Motor neuron (in vitro differentiated cells): Measurements from ENCODE around the gene CASS4. TPM values are rescaled to one million over a fixed set of nuclear protein-coding genes. Genes with fewer than 3 reads are reported as not detected.

Experiments used
- ATAC-seq, 8 experiments: fragments of 200-7000 bp; cut with Tn5 transposase; replicated peaks in 6 of 8; 2 replicates each; pipeline ENCODE4 v1.8.0; 2021; ENCODE audit warnings: mild to moderate bottlenecking in 8 of 8, moderate library complexity in 8 of 8
- H3K27ac ChIP-seq, 2 donors: fragments of 250-450 bp; sonication (Bioruptor Pico); 2 replicates each; pipeline ENCODE4 v1.9.0; 2021; ENCODE audit warnings: antibody characterized with exemption in 2 of 2, mild to moderate bottlenecking in 2 of 2, moderate library complexity in 1 of 2
- H3K4me1 ChIP-seq, 2 donors: fragments of 250-450 bp; sonication (Bioruptor Pico); replicated peaks in 1 of 2; 2 replicates each; pipeline ENCODE4 v1.6.1; 2021; ENCODE audit warnings: antibody characterized with exemption in 2 of 2, mild to moderate bottlenecking in 2 of 2, moderate library complexity in 1 of 2
- H3K4me3 ChIP-seq, 5 donors: fragments of 250-450 bp; sonication (Bioruptor Pico); 2 replicates each; pipeline ENCODE4 v1.9.0; 2021; ENCODE audit warnings: antibody characterized with exemption in 5 of 5, mild to moderate bottlenecking in 5 of 5, moderate library complexity in 4 of 5
- WGBS, 10 experiments: fragments of 450-650 bp; shearing (Covaris generic); methylation state at CpG; one replicate each; pipeline ENCODE4 v1.0.0; 2022; 5-methylcytosine and 5-hydroxymethylcytosine counted together
- in situ Hi-C, 9 experiments: fragments of 400-800 bp; cut with MboI; loops; one replicate each; pipeline ENCODE4 v1.15.0; 2021; ENCODE audit warnings: low sequenced_read_pairs in 9 of 9, low pct_unique_long_range_greater_than_20kb in 2 of 9; ENCODE audit not compliant: unreplicated experiment in 9 of 9
- total RNA-seq, 8 experiments: library from RNA; unstranded; fragments of 300-600 nt; gene quantifications; 2 replicates each; pipeline versions ENCODE4 v1.2.3 to v1.2.4, GENCODE V29; 2022

The CASS4 gene
- total RNA-seq, 8 experiments from 2014 or later, result 0.09 to 2.6 (median 0.17) TPM; not detected in 1

- H3K27ac ChIP-seq, result no peak overlapping the region
- WGBS, 10 experiments, result 26 to 100% (median 77%) methylated on average over 1 to 27 of the region's 27 CpGs
- no peaks in the 10 kb centered on the region for H3K4me1 ChIP-seq
- peak in 3 of 8 experiments; percentile 64 to 92 (median 86) for ATAC-seq
- H3K4me3 ChIP-seq, result no peak overlapping the region
- in situ Hi-C loops, result no loop called here
Observed at GRCh38 chr20:56443654-56444540, 31.8 kb downstream of the CASS4 start.

GRCh38 chr20:56445130-56445529 is 33.1 kb downstream of the CASS4 start:
- no peaks in the 10 kb centered on the region for H3K4me1 ChIP-seq

GRCh38 chr20:56445540-56445939 is 33.5 kb downstream of the CASS4 start:
- 67 to 100% (median 86%) methylated on average over 1 to 13 of the region's 16 CpGs; no CpG with 5 or more reads in 4 of the 10 experiments for WGBS, 10 experiments
- in situ Hi-C loops, result no loop called here
- no peak for ATAC-seq
- H3K27ac ChIP-seq, result no peak overlapping the region
- H3K4me3 ChIP-seq, result no peak overlapping the region
- H3K4me1 ChIP-seq, result no peaks in the 10 kb centered on the region

More at GRCh38 chr20:56445130-56445529, 33.1 kb downstream of the CASS4 start:
- Histone ChIP-seq H3K4me3 (no peak overlapping the region), H3K27ac (no peak overlapping the region)
- WGBS, 10 experiments, result 74 to 100% (median 80%) methylated on average over 1 to 2 of the region's 3 CpGs; no CpG with 5 or more reads in 5 of the 10 experiments
- in situ Hi-C loops, result no loop called here
- ATAC-seq, result no peak

- Histone ChIP-seq H3K4me1 (no peaks in the 10 kb centered on the region), H3K27ac (no peak overlapping the region), H3K4me3 (no peak overlapping the region)
- in situ Hi-C loops, result no loop called here
- ATAC-seq, result no peak
Observed at GRCh38 chr20:56447227-56447626, 35.2 kb downstream of the CASS4 start.

- whole genome bisulfite sequencing, 10 experiments, result 39 to 89% (median 81%) methylated on average over 3 to 5 of the region's 5 CpGs; no CpG with 5 or more reads in 1 of the 10 experiments
- in situ Hi-C loops, result no loop called here
Observed at GRCh38 chr20:56449459-56449858, 37.4 kb downstream of the CASS4 start.

GRCh38 chr20:56451056-56451765 is 39.2 kb downstream of the CASS4 start:
- in situ Hi-C loops, result no loop called here

More at GRCh38 chr20:56449459-56449858, 37.4 kb downstream of the CASS4 start:
- no peak overlapping the region for H3K4me3 ChIP-seq
- no peaks in the 10 kb centered on the region for H3K4me1 ChIP-seq
- no peak overlapping the region for H3K27ac ChIP-seq
- ATAC-seq, result no peak

GRCh38 chr20:56453352-56453751 is 41.3 kb downstream of the CASS4 start:
- in situ Hi-C loops, result no loop called here
- no peak overlapping the region for H3K27ac ChIP-seq
- no peaks in the 10 kb centered on the region for H3K4me1 ChIP-seq
- no peak for ATAC-seq
- no peak overlapping the region for H3K4me3 ChIP-seq
- WGBS, 10 experiments, result 40 to 100% (median 65%) methylated on average over 1 to 5 of the region's 5 CpGs; no CpG with 5 or more reads in 1 of the 10 experiments

More at GRCh38 chr20:56451056-56451765, 39.2 kb downstream of the CASS4 start:
- H3K4me1 ChIP-seq, result no peaks in the 10 kb centered on the region
- no peak for ATAC-seq
- 48 to 86% (median 68%) methylated on average over 2 to 11 of the region's 13 CpGs; no CpG with 5 or more reads in 1 of the 10 experiments for WGBS, 10 experiments
- H3K27ac ChIP-seq, result no peak overlapping the region
- H3K4me3 ChIP-seq, result no peak overlapping the region

GRCh38 chr20:56454754-56455153 is 42.7 kb downstream of the CASS4 start:
- in situ Hi-C loops, result no loop called here
- no peak for ATAC-seq
- Histone ChIP-seq H3K4me1 (no peaks in the 10 kb centered on the region), H3K27ac (no peak overlapping the region), H3K4me3 (no peak overlapping the region)
- 50 to 87% (median 73%) methylated on average over 1 to 7 of the region's 7 CpGs for WGBS, 10 experiments

- H3K27ac ChIP-seq, result no peak overlapping the region
- no peak overlapping the region for H3K4me3 ChIP-seq
- in situ Hi-C loops, result no loop called here
- H3K4me1 ChIP-seq, result no peaks in the 10 kb centered on the region
- no peak for ATAC-seq
- WGBS, 10 experiments, result 48 to 92% (median 82%) methylated on average over 2 to 12 of the region's 22 CpGs; no CpG with 5 or more reads in 1 of the 10 experiments
Observed at GRCh38 chr20:56458206-56458821, 46.3 kb downstream of the CASS4 start.

GRCh38 chr20:56460459-56460858 is 48.4 kb downstream of the CASS4 start:
- 11 to 71% (median 45%) methylated on average over 1 to 3 of the region's 3 CpGs; no CpG with 5 or more reads in 2 of the 10 experiments for WGBS, 10 experiments
- in situ Hi-C loops, result no loop called here
- no peak for ATAC-seq
- Histone ChIP-seq H3K4me3 (no peak overlapping the region), H3K4me1 (no peaks in the 10 kb centered on the region), H3K27ac (no peak overlapping the region)

GRCh38 chr20:56461576-56461975 is 49.5 kb downstream of the CASS4 start:
- no peak overlapping the region for H3K4me3 ChIP-seq
- in situ Hi-C loops, result no loop called here

GRCh38 chr20:56463428-56463827 is 51.4 kb downstream of the CASS4 start:
- peaks cover 0 to 4% of the 10 kb centered on the region in 2 donors for H3K4me1 ChIP-seq
- no peak for ATAC-seq
- H3K27ac ChIP-seq, result no peak overlapping the region
- in situ Hi-C loops, result no loop called here
- 61 to 100% (median 83%) methylated on average over 1 to 3 of the region's 3 CpGs; no CpG with 5 or more reads in 1 of the 10 experiments for WGBS, 10 experiments
- H3K4me3 ChIP-seq, result no peak overlapping the region

More at GRCh38 chr20:56461576-56461975, 49.5 kb downstream of the CASS4 start:
- 0 to 60% (median 43%) methylated on average over 1 to 3 of the region's 3 CpGs; no CpG with 5 or more reads in 1 of the 10 experiments for WGBS, 10 experiments
- H3K4me1 ChIP-seq, result no peaks in the 10 kb centered on the region
- no peak for ATAC-seq
- no peak overlapping the region for H3K27ac ChIP-seq

GRCh38 chr20:56465997-56466396 is 53.9 kb downstream of the CASS4 start:
- ATAC-seq, result no peak
- 20 to 100% (median 74%) methylated on average over 2 to 7 of the region's 7 CpGs; no CpG with 5 or more reads in 1 of the 10 experiments for WGBS, 10 experiments
- Histone ChIP-seq H3K4me1 (peaks cover 9 to 14% of the 10 kb centered on the region in 2 donors), H3K27ac (no peak overlapping the region), H3K4me3 (no peak overlapping the region)
- in situ Hi-C loops, result no loop called here
